Head of caudate nucleus (tissue), 42 donors: ENCODE data around the gene SPARC.
"Not testable (repeated sequence)": the region's sequence is repeated elsewhere in the genome, so short reads cannot be mapped to it uniquely, and the experiment has no call there.

Source experiments
- DNase-seq, 42 donors: peaks; one replicate each; pipeline versions ENCODE4 v3.0.0 to v3.0.0-alpha.2; 2020 to 2021; ENCODE audit warnings: mixed read lengths in 7 of 42
- intact Hi-C: fragments of 100-400 bp; cut with DNase I; formaldehyde crosslinking; loops from one replicate; pipeline ENCODE4 v1.15.0; 2022

SPARC gene

DNA sequence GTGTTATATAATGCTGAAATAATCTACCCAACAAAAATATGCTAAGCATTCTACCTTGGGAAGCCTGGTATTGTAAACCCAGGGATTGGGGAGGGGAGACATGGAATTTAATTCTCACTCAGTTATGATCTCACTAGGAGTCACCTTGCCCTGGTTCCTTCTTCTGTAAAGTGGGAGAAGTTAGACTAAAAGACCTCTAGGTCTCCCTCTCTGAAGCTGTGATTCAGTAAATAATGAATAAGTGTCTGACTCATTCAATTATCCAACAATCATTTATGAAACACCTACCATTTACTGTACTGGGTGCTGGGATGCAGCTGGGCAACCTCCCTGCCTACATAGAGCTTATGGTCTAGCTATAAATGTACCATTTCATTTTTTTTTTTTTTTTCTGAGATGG, 20.2 kb upstream of the SPARC start:
- DNase-seq, result no peak

DNA sequence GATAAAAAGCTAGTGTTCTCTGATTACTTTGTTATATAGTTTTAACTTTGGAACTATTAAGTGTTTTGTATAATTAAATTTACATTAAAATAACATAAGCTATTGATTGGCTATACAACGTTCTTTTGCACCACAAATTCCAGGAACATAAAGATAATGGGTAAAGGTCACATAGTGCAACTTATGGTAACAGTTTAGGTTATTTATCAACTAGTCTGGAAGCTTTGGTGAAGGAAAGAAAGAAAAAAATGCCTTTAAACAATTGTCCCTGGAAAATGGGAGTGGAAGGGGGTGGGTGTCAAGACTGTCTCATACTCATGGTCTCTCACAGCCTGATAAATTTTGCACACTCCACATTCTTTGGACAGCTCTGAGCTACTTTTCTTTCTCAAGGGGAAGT, 17.1 kb upstream of the SPARC start:
- intact Hi-C loops, result no loop called here
- no peak for DNase-seq

More for the DNA sequence above, 20.2 kb upstream of the SPARC start:
- intact Hi-C loops, result no loop called here

DNA sequence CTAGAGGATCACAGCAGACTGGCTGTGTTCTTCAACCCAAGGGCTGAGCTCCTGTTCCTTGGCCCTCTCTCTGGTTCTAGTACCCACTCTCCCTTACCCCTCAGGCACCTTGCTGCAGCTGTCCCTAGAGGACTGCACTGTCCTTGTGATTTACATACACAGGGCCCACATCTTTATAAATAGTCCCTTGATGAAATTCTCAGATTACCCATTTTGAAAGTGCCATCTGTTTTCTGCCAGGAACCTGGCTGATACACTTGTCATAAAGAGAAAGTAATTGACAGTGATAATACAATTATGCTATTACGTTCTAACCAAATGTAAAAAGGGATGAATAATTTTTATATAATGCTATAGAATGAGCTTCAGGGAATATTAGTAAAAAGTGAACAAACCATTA, 16.5 kb upstream of the SPARC start:
- DNase-seq, result no peak
- intact Hi-C loops, result no loop called here

DNA sequence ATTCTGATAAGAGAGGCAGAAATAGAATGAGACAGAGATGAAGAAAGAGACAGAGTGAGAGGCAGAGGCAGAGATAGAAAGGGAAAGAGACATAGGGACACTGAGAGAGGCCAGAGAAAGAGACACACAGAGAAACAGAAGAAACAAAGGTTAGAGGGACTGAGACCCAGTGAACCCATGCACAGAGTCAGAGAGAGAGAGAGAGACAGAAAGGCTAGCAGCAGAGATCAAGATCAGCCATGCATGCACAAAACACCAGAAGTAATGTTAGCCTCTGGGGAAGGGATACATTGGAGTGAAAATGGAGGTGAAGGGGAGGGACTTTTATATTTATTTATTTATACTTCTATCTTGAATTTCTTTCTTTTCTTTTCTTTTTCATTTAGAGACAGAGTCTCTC, 14.1 kb upstream of the SPARC start:
- intact Hi-C loops, result no loop called here
- no peak for DNase-seq

DNA sequence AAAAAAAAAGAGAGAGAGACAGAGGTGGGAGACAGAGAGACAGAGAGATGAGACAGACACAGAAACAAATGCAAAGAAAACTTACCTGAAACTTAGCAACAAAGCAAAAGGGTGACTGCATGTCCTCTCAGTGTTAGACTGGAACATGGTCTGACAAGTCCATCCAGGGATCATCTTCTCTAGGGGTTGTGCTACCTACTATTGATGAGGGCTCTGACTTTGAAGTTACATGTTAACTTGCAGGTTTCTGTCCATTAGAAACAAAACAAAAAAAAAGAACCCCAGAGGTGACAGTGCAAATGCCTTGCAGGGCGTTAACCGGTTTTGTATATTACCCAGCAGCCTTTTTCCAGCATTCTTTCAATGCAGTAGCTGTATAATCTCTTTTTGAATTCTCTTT, 13.6 kb upstream of the SPARC start:
- intact Hi-C loops, result no loop called here
- no peak for DNase-seq

DNA sequence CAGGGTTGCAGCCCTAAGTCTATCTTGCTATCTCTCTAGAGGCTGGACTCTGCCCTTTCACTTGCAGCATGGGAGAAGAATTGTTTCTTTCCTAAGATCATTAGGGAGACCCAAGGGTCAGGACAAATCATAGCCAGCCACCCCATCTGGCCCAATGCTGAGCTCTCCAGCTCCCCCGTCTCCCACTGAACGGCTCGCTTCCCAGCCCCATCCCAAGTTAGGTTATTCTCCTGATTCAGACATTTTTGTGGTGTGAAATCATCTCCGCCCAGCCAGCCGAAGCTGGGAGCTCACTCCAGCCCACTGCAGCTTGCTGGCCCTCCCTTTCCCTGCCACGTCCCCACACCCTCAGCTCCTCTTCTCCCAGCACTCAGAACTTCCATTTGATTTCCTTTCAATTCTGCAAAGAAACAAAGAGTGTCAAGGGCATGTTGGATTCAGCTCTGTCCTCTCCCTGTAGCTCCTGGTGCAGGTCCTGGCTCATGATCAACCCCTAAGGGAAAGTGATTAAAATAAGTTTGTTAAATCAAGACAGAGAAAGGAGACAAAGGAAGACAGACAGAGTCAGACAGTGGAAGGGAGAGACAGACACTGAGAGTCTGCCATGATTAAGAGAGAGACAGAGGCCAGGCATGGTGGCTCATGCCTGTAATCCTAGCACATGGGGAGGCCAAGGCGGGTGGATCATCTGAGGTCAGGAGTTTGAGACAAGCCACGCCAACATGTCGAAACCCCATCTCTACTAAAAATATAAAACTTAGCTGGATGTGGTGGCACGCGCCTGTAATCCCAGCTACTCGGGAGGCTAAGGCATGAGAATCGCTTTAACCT, 12.6 kb upstream of the SPARC start:
- intact Hi-C loops, result no loop called here
- peak in 5 of 42 donors; percentile 11 to 63 (median 23) for DNase-seq

DNA sequence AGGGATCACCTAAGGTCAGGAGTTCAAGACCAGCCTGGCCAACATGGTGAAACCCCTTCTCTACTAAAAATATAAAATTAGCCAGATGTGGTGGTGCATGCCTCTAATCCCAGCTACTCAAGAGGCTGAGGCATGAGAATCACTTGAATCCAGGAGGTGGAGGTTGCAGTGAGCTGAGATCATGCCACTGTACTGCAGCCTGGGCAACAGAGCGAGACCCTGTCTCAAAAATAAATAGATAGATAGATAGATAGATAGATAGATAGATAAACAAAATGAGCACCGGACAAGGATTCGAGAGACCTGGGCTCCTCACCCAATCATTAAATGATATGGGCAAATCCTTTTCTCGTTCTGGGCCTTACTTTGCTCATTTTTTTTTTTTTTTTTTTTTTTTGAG, 11.4 kb upstream of the SPARC start:
- DNase-seq, intact Hi-C loops: not testable (repeated sequence)

DNA sequence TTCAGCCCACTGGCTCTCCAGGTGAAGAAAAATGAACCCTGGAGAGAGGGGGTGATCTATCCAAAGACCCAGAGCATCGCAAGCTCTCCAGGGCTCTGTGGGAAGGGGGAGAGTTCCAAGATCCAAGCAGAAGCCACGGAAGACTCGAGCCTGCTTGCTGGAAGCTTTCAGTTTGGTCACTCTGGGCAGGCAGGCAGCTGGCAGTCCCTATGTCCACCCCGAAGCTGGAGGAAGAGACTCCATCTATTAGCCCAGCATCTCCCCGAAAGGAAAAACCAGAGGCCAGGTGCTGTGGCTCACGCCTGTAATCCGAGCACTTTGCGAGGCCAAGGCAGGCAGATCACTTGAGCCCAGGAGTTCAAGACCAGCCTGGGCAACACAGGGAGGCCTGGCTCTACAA, 10.7 kb upstream of the SPARC start:
- no peak for DNase-seq
- intact Hi-C loops, result no loop called here

DNA sequence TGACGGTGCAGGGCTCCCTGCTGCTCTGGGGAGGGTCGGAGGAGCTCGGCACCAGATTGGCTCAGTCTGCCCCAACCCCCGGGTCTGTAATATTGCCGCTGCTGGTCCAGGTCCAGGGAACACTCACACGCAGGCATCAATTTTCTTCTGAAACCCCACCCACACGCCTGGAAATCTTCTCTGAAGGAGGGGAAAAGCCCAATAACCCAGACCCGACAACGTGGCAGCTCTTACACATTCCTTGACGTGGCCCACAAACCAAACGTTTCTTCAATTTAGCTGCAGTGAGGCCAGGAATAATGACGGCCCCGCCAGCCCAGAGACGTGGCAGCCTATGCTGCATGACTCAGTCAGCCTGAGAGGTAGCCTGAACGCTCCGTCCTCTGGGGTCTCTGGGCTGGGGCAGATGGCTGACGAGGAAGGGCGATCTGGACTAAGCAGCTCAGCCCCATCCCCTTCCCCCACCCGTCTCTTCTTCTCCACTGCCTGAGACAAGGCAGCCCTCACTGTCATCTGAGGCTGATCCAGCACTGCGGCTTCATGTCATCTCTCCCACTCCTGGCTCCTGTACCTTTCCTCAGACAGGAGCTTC, 9.9 kb upstream of the SPARC start:
- intact Hi-C loops, result no loop called here
- DNase-seq, result peak in 30 of 42 donors; percentile 11 to 71 (median 40)

DNA sequence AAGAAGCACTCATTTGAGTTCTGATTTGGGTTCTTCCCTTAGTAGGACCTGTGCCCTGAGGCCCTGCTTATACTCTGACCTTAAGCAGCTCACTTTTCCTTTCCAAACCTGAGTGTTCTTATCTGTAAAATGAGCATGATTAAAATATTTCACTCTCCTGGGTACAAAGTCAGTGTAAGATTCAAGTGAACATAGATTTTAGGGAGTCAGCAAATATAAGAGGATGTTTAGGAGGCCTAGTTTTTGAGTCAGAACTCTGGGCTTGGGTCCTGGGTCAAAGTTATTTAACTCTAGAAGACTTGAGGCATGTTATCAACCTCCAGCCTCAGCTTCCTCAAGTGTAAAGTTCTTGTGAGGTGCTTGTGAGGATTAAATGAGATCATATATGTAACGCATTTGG, 8.7 kb upstream of the SPARC start:
- intact Hi-C loops, result no loop called here
- DNase-seq, result peak in 1 of 42 donors; percentile 2

DNA sequence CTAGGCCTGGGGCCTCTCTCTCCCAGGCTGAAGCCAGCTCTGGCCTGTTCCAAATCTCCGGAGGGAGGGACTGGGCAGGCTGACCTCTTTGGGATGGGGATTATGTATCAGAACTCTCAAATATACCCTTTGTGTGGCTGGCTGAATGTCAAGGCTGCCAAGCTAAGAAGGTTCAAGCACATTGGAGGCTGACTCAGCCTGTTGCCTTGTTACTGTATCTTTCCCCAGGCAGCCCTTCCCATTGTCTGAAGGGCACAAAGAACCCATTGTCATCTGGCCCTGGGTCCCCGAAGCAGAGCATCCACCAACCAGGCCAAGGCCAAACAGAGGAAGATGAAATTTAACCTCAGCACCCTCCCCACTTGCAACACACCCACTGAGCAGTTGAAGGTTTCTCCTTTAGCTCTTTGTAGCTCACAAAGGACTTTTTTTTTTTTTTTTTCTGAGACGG, 7.3 kb upstream of the SPARC start:
- peak; percentile 38 to 94 (median 85) for DNase-seq
- intact Hi-C loops, result no loop called here

DNA sequence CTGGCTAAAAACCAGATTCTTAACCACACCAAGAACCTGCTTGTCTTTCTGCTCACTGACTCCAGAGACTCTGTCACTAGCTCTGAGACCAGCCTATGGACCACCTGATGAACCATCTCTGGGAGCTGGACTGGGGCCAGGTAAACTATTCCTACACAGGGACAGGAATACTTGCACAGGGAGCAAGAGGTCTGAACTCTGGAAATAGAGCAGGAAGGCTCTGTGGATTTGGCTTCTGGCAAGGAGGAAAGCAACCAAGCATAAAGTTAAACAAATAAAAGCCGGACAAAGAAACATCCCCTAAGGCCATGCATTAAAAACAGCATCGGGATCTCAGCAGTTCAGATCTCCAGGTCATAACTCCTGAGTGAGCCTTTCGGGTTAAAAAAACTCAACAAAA, 5.6 kb upstream of the SPARC start:
- DNase-seq, result no peak
- intact Hi-C loops, result no loop called here

DNA sequence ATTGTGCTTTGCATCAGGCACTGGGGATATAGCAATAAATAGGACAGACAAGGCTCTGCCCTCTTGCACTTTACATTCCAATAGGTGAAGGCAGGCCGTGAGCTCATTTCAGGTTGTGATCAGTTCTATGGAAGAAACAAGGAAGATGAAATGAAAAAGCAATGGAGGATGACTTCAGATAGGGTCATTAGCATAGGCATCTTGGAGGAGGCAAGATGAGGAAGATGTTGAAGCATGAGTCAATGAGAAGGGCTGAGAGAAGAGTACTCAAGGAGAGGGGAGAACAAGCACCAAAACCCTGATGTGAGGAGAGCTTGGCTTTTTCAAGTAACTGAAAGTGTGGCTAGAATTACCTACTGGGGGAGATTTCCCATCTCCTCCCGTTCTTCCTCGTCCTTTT, 5.0 kb upstream of the SPARC start:
- intact Hi-C loops, result no loop called here
- DNase-seq, result no peak

DNA sequence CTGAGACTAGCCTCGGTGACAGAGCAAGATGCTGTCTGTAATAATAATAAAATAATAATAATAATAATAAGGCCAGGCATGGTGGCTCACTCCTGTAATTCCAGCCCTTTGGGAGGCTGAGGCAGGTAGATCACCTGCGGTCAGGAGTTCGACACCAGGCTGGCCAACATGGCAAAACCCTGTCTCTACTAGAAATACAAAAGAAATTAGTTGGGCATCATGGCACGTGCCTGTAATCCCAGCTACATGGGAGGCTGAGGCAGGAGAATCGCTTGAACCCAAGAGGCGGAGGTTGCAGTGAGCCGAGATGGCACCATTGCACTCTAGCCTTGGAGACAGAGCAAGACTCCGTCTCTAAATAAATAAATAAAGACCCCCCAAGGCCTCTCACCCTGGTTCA, 2.9 kb upstream of the SPARC start:
- intact Hi-C loops, result not testable (repeated sequence)
- peak in 1 of 42 donors; percentile 4 for DNase-seq

DNA sequence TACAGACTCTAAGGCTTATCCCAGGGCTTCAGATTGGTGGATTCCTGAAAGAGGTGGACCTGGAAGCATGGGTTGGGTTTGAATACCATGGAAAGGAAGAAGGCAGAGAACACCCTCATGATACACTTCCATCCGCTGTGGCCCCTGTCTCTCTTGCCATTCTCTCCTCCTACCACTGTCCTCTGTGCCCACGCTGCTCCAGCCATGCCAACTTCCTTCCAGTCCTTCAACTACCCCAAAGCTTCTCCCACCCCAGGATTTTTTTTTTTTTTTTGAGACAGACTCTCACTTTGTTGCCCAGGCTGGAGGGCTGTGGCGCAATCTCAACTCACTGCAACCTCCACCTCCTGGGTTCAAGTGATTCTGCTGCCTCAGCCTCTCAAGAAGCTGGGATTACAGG, 1.7 kb upstream of the SPARC start:
- intact Hi-C loops, result no loop called here

DNA sequence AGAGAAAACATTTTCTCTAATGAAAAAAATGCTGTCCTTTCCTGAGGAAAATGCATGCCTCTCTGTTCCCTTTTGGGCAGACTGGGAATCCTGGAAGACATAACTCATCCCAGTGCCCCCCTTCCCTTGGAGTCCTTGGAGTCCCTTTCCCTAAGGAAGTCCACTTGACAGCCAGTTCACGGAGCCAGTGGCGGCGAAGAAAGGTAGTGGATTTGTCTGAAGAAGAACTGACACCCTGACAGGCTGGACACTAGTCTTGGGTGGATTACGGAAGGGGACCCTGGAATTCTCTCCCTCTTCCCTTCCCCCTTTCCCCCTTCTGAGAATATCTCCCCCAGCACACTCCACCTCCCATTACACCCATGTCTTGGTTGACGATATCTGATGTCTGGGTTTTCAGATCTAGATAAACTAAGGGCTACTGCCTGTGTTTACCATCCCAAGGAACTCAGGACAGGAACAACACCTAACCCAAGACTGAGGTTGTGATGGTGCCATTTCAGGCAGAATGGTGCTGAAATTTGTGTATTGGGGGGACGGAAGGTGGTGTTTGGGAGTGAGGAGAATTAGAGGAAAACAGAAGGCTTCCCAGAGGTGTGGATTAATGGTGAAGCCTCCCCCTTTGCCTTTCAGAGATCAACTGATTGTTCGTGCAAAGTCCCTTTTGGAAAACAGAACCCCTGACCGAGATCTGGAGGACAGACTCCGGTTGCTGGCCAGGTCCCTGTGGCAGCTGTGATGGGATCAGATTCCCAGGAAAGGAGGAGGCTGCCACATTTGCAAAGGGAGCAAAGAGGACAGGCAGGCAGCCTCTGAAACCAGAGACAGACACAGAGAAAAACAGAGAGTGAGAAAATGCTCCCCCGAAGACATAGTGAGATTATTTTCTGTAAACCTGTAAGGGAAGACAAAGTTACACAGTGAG, 704 bp downstream of the SPARC start:
- intact Hi-C loops, result no loop called here
- peak in 15 of 42 donors; percentile 17 to 62 (median 36) for DNase-seq

More for the DNA sequence above, 1.7 kb upstream of the SPARC start:
- peak in 1 of 42 donors; percentile 16 for DNase-seq

DNA sequence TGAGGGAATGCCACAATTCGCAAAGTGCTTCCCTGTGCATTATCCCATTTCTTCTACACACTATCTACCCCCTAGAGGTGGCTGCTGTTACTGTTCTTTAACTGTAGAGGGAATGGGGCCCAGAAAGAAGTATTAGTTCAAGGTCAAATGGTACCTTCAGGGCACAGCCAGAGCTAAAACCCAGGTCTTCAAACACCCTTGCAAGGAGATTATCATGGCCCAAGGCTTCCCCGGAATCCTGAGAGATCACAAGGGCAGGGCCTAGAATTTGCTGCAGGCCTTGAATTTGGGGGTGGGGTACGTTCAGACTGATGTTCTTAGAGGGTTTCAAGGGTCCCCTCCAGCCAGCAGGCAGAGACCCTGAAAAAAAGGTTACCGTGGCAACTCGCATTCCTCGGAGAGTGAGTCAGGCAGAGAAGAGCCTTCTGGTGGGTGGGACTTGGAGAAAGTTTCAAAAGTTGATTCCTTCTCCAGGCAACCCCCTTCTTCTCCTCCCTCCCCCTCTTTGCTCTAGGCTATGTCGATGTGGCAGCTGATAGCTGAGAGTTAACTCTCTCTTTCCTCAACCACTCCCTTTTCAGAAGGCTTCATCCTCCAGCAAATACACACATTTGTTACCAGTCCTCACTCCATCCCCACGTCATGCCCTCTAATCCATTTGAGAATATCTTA, 1.9 kb downstream of the SPARC start:
- intact Hi-C loops, result no loop called here
- DNase-seq, result peak in 26 of 42 donors; percentile 19 to 80 (median 50)

DNA sequence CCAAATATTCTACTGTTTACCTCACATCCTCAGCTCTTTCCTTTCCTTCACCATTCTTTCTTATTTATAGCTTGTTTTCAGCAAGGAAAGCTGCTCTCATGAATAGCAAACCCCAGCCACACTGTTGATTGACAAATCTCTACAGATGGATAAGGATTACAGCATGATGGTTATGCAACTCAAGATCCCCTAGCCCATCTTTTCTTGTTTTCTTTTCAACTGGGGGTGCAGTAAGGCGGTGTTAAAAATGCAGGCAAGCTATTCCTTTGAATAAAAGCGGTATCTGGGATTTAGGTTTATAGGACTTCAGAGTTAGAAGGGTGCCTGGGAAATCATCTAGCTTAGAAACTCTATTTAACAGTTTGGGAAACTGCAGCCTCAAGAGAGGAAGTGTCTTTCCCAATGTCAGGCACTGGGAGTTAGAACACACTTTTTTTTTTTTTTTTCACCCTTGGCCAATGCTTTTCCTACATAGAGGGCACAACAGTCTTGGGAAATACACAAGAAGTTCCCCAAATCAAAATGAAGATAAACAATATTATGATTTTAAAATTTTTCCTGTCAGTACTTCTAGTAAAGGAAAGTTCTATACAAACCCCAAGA, 2.6 kb downstream of the SPARC start:
- no peak for DNase-seq
- intact Hi-C loops, result no loop called here

DNA sequence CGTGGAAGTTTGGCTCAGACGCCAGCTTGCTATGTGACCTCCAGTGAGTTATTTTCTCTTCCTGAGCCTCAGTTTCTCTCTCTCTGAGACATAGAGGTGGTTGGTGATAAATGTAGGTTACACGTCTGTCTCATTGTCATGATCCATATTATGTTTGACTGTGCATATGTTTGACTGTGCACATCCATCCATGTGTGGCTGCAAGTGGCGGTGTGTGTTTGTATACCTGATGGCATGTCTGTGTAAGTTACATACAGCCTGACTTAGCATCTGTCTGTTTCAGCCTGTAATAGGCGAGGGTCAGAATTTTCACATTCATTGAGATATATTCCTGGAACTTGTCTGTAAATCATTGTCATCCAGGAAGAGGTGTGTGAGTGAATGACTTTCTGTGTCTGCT, 3.3 kb downstream of the SPARC start:
- DNase-seq, result no peak
- intact Hi-C loops, result no loop called here
